NCI-H2081 (cell line): ENCODE measurements around the gene PYY.
A peak's percentile ranks its signal among the peaks of the same experiment; 100 is the strongest.
"Not testable (repeated sequence)": the region's sequence is repeated elsewhere in the genome, so short reads cannot be mapped to it uniquely, and the experiment has no call there.

Experiments
- DNase-seq, 2 experiments: peaks; one replicate each; lab custom pipeline; 2025; lab: John Stamatoyannopoulos, UW

The PYY gene

GRCh38 chr17:43953746-43954145 is at the start of gene PYY:
Gene PYY (minus strand): TSS chr17:43953940. CDS start chr17:43953483, 457 bp downstream.
- no peak for DNase-seq

- DNase-seq = no peak
Observed at GRCh38 chr17:44002141-44002848, 48.6 kb upstream of the PYY start.

- no peak for DNase-seq
Observed at GRCh38 chr17:44001461-44001920, 47.8 kb upstream of the PYY start.

GRCh38 chr17:44000871-44001460 is 47.2 kb upstream of the PYY start:
- DNase-seq = no peak

GRCh38 chr17:44000141-44000860 is 46.6 kb upstream of the PYY start:
- DNase-seq = no peak

- no peak for DNase-seq
Observed at GRCh38 chr17:43999024-43999423, 45.3 kb upstream of the PYY start.

- DNase-seq = no peak
Observed at GRCh38 chr17:43998552-43998951, 44.8 kb upstream of the PYY start.

- DNase-seq = not testable (repeated sequence)
Observed at GRCh38 chr17:43997180-43997579, 43.4 kb upstream of the PYY start.

- DNase-seq = no peak
Observed at GRCh38 chr17:43995150-43995471, 41.4 kb upstream of the PYY start.

GRCh38 chr17:43994272-43995149 is 40.8 kb upstream of the PYY start:
- DNase-seq = peak; percentile 80 to 85

- DNase-seq = no peak
Observed at GRCh38 chr17:43992641-43993040, 38.9 kb upstream of the PYY start.

- DNase-seq = no peak
Observed at GRCh38 chr17:43988301-43988700, 34.6 kb upstream of the PYY start.

- no peak for DNase-seq
Observed at GRCh38 chr17:43987131-43988021, 33.6 kb upstream of the PYY start.

GRCh38 chr17:43986225-43986981 is 32.7 kb upstream of the PYY start:
- no peak for DNase-seq

- no peak for DNase-seq
Observed at GRCh38 chr17:43984521-43984920, 30.8 kb upstream of the PYY start.

- DNase-seq = peak; percentile 47 to 59
Observed at GRCh38 chr17:43983515-43984411, 30.0 kb upstream of the PYY start.

- DNase-seq = no peak
Observed at GRCh38 chr17:43983196-43983514, 29.4 kb upstream of the PYY start.

GRCh38 chr17:43982171-43982570 is 28.4 kb upstream of the PYY start:
- DNase-seq = no peak

- DNase-seq = no peak
Observed at GRCh38 chr17:43979671-43980070, 25.9 kb upstream of the PYY start.

GRCh38 chr17:43979011-43979410 is 25.3 kb upstream of the PYY start:
- no peak for DNase-seq
